Activated CD4-positive, alpha-beta T cell treated with anti-CD3 and anti-CD28 coated beads, Interleukin-2, amount 50 U/mL, for 16 hours (primary cell): Measurements from ENCODE around the gene DHFR.
A peak's percentile ranks its signal among the peaks of the same experiment; 100 is the strongest.

Source experiments
- DNase-seq: peaks from one replicate; pipeline ENCODE4 v3.0.0-alpha.2; 2020

DHFR gene

GRCh38 chr5:80654054-80654390 is 761 bp downstream of the DHFR start:
- peak; percentile 47 for DNase-seq

- no peak for DNase-seq
These were observed 1.3 kb downstream of the DHFR start for GRCh38 chr5:80653502-80653901.

DNA sequence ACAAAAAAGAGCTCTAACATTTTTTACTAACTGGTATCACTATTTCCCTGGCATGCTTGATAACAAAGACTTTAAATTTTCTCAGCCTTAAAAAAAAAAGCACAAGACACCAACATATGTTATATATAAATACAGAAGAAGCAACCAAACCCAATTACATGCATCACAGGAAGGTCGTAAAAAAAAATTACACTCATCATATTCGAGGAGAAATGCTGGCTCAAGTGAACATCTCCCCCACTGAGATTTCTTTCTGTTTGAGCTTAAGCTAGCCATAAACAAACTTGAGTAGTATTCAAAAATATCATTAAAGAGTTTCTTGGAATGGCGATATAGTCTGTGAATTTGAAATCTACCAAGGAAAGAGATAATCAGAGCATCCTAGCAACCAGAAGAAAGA is 7.9 kb downstream of the DHFR start:
- DNase-seq = no peak

DNA sequence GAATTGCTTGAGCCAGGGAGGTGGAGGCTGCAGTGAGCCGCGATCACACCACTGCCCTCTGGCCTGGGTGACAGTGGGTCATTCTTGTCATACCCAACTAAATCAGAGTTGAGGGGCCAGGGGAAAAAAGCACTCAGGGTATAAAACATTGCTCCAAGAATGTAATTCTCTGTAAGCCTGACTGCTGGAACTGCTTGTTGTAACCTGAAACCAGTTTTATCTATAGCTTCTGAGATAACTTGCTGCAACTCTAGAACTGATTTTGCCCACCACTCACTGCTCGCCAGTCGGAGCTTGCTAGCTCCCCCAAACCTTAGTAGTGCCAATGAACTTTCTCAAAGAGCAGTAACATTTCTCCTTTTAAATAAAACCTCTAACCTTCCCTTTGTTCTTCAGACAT is 9.9 kb downstream of the DHFR start:
- DNase-seq = no peak

GRCh38 chr5:80641353-80641752 is 13.4 kb downstream of the DHFR start:
- no peak for DNase-seq

GRCh38 chr5:80634193-80634592 is 20.6 kb downstream of the DHFR start:
- no peak for DNase-seq

DNA sequence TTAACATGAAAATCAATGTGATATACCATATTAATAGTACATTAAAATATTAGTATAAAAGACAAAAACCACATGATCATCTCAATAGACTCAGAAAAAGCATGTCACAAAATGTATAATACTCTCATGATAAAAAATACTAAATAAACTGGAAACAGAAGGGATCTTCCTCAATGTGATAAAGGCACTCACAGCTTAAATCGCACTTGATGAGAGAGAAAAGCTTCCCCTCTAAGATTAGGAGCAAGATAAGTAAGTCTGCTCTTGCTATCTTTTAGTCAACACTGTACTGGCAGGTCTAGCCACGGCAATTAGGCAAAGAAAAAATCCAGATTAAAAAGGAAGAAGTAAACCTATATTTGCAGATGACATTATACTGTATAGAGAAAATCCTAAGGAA is 22.1 kb downstream of the DHFR start:
- no peak for DNase-seq

GRCh38 chr5:80631278-80632259 is 23.2 kb downstream of the DHFR start:
- no peak for DNase-seq

- no peak for DNase-seq
These were observed 25.5 kb downstream of the DHFR start for GRCh38 chr5:80629281-80629680.

DNA sequence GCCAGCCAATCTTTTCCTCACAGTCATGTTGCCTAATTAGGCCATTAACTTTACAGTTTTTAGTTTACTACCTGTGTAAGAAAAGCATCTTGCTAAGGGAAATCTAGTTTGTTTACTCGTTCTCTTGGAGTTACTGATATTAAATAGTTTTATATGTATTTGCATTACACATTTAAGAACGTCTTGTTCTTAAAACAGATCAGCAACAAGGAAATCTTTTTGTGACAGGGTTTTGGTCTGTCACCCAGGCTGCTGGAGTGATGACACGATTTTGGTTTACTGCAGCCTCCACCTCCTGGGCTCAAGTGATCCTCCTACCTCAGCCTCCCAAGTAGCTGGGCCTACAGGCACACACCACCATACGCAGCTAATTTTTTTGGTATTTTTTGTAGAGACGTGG is 29.6 kb downstream of the DHFR start:
- DNase-seq = no peak

GRCh38 chr5:80623999-80624398 is 30.8 kb downstream of the DHFR start:
- no peak for DNase-seq

DNA sequence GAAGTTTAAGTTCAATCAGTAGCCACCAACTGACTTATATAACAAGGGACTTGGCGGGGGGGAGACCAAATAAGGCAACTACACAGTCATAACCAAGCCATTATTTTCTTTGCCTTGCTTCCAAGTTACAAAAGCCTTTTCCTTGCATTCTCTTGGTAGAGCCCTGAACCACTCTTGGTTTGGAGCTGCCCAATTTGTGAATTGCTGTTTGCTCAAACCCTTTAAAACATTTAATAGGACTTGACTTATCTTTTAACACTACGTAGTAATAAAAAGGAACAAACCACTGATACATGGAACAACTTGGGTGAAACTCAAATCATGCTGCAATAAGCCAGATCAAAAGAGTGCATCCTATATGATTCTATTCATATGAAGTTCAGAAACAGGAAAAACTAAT is 32.0 kb downstream of the DHFR start:
- no peak for DNase-seq

DNA sequence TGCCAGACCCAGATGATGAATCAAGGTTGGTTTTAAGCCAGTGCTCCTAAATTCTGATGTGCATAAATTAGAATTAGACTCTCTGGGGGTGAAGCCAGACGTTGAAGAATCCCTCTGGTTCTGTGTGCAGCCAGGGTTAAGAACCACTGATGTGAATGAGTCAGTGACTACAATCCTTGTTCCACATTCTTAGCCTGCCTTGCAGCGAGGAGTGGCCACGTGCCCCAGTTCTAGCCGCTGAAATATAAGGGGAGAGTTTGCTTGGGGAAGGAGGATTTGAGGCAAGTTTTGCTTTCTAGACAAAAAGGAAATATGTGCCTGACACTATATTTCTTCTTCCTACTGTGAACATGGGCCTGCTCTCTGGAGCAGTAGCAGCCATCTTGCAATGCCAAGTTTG is 34.6 kb downstream of the DHFR start:
- DNase-seq = no peak

GRCh38 chr5:80619086-80619485 is 35.7 kb downstream of the DHFR start:
- no peak for DNase-seq

- no peak for DNase-seq
These were observed 36.3 kb downstream of the DHFR start for GRCh38 chr5:80618438-80618837.

DNA sequence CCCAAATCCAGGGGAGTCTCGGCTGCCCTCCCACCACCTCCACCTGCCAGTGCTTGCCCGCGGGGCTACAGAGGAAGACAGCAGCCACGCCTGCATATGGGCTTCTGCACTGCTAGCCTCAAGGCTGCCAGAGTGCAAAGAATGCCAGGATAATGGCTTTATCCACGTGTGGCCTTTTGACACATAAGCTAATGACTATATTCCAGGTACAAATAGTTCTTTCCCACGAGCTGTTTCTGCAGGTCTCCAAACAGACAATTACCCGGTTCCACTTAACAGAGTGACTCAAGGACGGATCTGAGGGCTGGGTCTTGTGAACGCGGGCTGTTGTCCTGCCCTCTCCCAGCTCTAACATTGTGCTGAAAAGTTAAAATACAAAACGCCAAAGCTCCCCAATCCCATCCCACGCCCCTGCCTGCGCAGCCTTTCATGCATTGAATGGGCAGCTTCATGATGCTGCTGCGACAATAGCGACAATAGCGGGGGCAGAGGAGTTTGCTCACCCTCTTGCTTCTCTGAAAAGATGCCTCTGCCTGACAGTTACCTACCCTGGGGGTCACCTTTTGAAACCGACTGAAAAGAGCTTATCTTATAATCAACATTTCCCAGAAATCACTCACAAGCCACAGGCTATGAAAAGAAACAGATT is 39.4 kb downstream of the DHFR start:
- DNase-seq = no peak

DNA sequence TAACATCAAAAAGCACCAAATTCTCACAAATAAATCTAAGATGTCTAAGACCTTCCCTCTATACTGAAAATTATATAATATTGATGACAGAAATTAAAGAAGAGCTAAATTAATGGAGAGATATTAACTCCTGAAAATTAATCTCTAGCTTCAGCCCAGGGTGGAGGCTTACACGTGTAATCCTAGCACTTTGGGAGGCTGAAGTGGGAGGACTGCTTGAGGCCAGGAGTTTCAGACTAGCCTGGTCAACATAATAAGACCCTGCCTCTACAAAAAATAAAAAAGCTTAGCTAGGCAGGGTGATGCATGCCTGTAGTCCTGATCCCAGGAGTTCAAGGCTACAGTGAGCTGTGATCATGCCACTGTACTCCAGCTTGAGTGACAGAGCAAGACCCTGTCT is 45.1 kb downstream of the DHFR start:
- no peak for DNase-seq

DNA sequence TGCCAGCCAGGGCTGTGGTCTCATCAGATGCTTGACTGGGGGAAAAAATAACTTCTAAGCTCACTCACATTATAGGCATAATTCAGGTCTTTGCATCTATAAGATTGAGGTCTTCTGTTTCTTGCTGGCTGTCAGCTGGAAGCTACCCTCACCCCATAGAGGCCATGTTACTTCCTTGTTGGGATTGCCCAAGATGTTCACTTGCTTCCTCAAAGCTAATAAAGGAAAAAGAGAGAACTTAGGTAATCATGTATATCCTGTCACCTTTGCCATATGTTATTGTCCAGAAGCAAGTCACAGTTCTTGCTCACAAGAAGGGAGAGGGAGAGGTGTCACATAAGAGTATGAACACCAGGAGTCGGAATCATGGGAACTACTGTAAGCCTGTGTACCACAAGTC is 46.1 kb downstream of the DHFR start:
- no peak for DNase-seq

- DNase-seq = no peak
These were observed 47.0 kb downstream of the DHFR start for GRCh38 chr5:80607832-80608231.

DNA sequence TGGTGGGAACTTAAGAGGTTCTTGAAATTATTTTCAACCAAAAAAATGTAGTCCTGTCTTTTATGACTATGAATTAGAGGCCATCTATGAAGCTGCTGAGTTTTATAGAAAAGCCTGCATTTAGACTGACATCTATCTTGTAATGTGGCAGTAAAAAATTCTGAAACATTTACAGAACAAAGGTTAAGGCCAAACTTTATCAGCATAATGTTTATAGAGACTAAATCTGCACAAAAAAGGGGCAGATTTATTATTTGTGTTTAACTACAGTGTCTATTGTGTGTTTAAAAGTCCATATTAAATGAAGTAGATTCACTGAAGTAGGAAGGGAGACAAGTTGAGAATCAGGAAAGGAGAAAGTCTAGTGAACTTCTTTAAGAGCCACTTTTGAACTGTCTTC is 47.4 kb downstream of the DHFR start:
- no peak for DNase-seq

GRCh38 chr5:80600943-80601693 is 53.7 kb downstream of the DHFR start:
- DNase-seq = no peak

DNA sequence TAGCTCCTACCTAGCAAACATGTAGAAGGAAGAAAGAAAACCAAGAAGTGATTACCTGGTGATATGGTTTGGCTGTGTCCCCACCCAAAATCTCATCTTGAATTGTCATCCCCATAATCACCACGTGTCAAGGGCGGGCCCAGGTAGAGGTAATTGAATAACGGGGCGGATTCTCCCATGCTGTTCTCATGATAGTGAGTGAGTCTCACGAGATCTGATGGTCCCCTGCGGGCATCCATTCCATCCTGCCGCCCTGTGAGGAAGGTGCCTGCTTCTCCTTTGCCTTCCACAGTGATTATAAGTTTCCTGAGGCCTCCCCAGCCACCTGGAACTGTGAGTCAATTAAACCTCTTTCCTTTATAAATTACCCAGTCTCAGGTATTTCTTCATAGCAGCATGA is 57.3 kb downstream of the DHFR start:
- no peak for DNase-seq

DNA sequence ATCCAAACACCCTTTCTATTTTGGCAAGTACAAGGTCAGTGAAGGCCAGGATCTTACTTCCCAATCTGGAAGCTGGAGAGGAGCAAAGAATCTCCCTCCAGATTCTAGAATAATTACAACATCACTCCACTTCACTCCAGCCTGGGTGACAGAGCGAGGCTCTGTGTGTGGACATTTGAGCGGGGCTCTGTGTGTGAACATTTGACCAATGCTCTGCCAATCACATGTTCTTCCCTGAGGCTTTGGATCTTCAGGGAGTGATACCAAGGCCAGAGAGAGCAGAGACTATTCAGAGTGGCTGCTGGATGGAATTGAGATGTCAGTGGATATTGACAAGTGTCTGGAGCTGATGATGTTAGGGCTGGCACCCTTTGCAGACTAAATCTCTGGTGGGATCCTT is 60.0 kb downstream of the DHFR start:
- no peak for DNase-seq

- no peak for DNase-seq
These were observed 62.0 kb downstream of the DHFR start for GRCh38 chr5:80592761-80593160.
